ENCODE data around the gene GOLGA7B. TPM values are rescaled to one million over a fixed set of nuclear protein-coding genes. Genes with fewer than 3 reads are reported as not detected.

GOLGA7B gene
- polyA plus RNA-seq, 1 experiment: not detected

DNA sequence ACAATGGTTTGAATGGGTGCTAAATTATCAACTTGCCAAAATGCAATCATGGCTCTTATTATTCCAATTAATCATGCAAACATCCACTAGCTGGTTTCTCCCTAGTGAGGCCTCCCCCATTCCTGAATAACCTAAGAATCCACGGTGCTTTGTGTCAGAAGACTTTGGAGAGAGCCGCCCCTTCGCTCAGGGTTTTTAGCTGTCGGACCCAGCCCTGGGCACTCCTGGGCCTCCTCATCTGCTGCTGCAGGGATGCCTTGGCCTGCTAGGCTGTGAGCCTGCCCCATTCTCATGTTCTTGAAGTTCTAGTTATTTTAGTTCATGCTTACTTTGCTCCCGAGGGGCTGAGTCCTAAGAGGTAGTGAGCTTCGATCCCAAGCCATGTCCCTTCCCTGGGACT is 43.7 kb upstream of the GOLGA7B start:
- no peak for DNase-seq (ENCODE audit: low read depth, low spot score)
- peaks cover 5% of the 10 kb centered on the region for H3K27me3 ChIP-seq (ENCODE audit: control insufficient read depth, insufficient read depth, low read length)
- H3K4me3 ChIP-seq (ENCODE audit: low read depth, low read length): no peak overlapping the region
- no peak overlapping the region for H3K27ac ChIP-seq (ENCODE audit: low read depth, low read length)
- ChIA-PET POLR2A (no interaction called here), CTCF (interaction anchor here (1.3 to 1.9 kb wide), 2 partner anchors 14 to 15 kb away, joined by 3 to 5 read pairs; no protein-coding TSS in a partner anchor)
- no peaks in the 10 kb centered on the region for H3K9me3 ChIP-seq (ENCODE audit: control insufficient read depth, insufficient read depth, low read length)
- TF ChIP-seq, protein P1, sequence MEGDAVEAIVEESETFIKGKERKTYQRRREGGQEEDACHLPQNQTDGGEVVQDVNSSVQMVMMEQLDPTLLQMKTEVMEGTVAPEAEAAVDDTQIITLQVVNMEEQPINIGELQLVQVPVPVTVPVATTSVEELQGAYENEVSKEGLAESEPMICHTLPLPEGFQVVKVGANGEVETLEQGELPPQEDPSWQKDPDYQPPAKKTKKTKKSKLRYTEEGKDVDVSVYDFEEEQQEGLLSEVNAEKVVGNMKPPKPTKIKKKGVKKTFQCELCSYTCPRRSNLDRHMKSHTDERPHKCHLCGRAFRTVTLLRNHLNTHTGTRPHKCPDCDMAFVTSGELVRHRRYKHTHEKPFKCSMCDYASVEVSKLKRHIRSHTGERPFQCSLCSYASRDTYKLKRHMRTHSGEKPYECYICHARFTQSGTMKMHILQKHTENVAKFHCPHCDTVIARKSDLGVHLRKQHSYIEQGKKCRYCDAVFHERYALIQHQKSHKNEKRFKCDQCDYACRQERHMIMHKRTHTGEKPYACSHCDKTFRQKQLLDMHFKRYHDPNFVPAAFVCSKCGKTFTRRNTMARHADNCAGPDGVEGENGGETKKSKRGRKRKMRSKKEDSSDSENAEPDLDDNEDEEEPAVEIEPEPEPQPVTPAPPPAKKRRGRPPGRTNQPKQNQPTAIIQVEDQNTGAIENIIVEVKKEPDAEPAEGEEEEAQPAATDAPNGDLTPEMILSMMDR (IDR thresholded peaks at IDR 0.05; ENCODE audit: low read depth, low read length): no peak

DNA sequence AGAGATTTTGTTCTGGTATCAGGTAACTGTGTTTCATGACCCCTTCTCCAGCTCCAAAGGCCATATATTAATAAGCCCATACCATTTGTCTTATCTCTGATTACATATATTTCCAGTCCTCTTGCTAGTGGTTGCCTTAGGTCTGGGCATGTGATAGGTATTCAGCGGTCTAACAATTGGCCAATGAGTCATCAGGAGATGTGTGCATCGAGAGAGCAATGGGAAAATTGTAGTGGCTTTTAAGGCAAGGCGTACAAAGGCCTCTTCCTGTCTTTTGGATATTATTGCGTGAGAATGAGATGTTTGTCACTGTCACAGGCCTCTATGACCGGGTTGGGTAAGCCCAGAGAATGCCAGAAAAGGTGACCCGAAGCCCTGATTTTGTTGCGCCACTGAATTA is 39.2 kb upstream of the GOLGA7B start:
- ChIA-PET CTCF (no interaction called here), POLR2A (no interaction called here)

DNA sequence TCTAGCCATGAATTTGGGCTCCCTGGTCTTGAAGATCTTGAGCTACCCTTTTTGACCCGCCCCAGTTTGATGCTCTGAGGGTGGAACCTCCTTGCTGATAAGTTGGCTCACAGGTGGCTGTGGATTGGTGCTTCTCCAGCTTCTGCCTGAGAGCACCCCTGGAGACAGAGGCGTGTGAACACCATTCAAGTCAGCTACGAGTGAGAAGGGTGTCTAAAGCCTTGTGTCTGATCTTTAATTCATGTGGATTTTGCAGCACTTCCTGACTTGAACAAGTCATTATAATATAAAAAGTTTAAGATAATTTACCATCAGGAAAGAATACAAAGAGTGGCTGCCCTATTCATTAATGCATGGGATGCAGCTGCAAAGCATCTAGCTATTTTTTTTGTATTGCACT is 37.7 kb upstream of the GOLGA7B start:
- H3K9me3 ChIP-seq (ENCODE audit: control insufficient read depth, insufficient read depth, low read length): no peaks in the 10 kb centered on the region
- DNase-seq (ENCODE audit: low read depth, low spot score): no peak
- ChIA-PET POLR2A (no interaction called here), CTCF (interaction anchor here (1.1 kb wide), 1 partner anchor 20 kb away, joined by 4 read pairs; no protein-coding TSS in a partner anchor)
- peaks cover 13% of the 10 kb centered on the region for H3K27me3 ChIP-seq (ENCODE audit: control insufficient read depth, insufficient read depth, low read length)
- TF ChIP-seq, protein P1 (IDR thresholded peaks at IDR 0.05; ENCODE audit: low read depth, low read length): no peak
- no peak overlapping the region for H3K4me3 ChIP-seq (ENCODE audit: low read depth, low read length)
- no peak overlapping the region for H3K27ac ChIP-seq (ENCODE audit: low read depth, low read length)

More for the DNA sequence above, 39.2 kb upstream of the GOLGA7B start:
- H3K9me3 ChIP-seq (ENCODE audit: control insufficient read depth, insufficient read depth, low read length): no peaks in the 10 kb centered on the region
- H3K27me3 ChIP-seq (ENCODE audit: control insufficient read depth, insufficient read depth, low read length): peaks cover 7% of the 10 kb centered on the region
- no peak overlapping the region for H3K4me3 ChIP-seq (ENCODE audit: low read depth, low read length)
- no peak for DNase-seq (ENCODE audit: low read depth, low spot score)
- TF ChIP-seq, protein P1 (IDR thresholded peaks at IDR 0.05; ENCODE audit: low read depth, low read length): no peak
- no peak overlapping the region for H3K27ac ChIP-seq (ENCODE audit: low read depth, low read length)

- ChIA-PET CTCF (interaction anchor here (1.1 kb wide), 1 partner anchor 21 kb away, joined by 4 read pairs; no protein-coding TSS in a partner anchor), POLR2A (no interaction called here)
- no peaks in the 10 kb centered on the region for H3K9me3 ChIP-seq (ENCODE audit: control insufficient read depth, insufficient read depth, low read length)
- TF ChIP-seq, protein P1 (IDR thresholded peaks at IDR 0.05; ENCODE audit: low read depth, low read length): no peak
- no peak for DNase-seq (ENCODE audit: low read depth, low spot score)
- H3K27me3 ChIP-seq (ENCODE audit: control insufficient read depth, insufficient read depth, low read length): peaks cover 16% of the 10 kb centered on the region
- H3K27ac ChIP-seq (ENCODE audit: low read depth, low read length): no peak overlapping the region
- no peak overlapping the region for H3K4me3 ChIP-seq (ENCODE audit: low read depth, low read length)
Observed at GRCh38 chr10:97812696-97813095, 36.9 kb upstream of the GOLGA7B start.

- ChIA-PET CTCF (no interaction called here), POLR2A (no interaction called here)
- Histone ChIP-seq H3K9me3 (ENCODE audit: control insufficient read depth, insufficient read depth, low read length) (no peaks in the 10 kb centered on the region), H3K27me3 (ENCODE audit: control insufficient read depth, insufficient read depth, low read length) (peaks cover 18% of the 10 kb centered on the region), H3K27ac (ENCODE audit: low read depth, low read length) (no peak overlapping the region), H3K4me3 (ENCODE audit: low read depth, low read length) (no peak overlapping the region)
- TF ChIP-seq, protein P1 (IDR thresholded peaks at IDR 0.05; ENCODE audit: low read depth, low read length): no peak
- DNase-seq (ENCODE audit: low read depth, low spot score): no peak
Observed at GRCh38 chr10:97813311-97813710, 36.3 kb upstream of the GOLGA7B start.

All from AG04450 (cell line).